ENCODE results near the gene SPAG9. TPM values are rescaled to one million over a fixed set of nuclear protein-coding genes. Genes with fewer than 3 reads are reported as not detected.

Gene SPAG9
- 124 TPM in 2 replicates for total RNA-seq

GRCh38 chr17:51120739-51121619 lies at the start of gene SPAG9:
SPAG9 (minus strand) TSS chr17:51120868; CDS start chr17:51120656, 212 bp downstream.

GRCh38 chr17:51166198-51166986 lies 45.7 kb upstream of the SPAG9 start, which contains the start of gene NME2:
NME2 (plus strand) TSS chr17:51166411; CDS start chr17:51166831, 420 bp downstream.

GRCh38 chr17:51153210-51154072 lies 32.8 kb upstream of the SPAG9 start, which contains the start of gene NME1:
NME1 (plus strand) TSS chr17:51153559; CDS start chr17:51155655, 2,096 bp downstream.

Other genes starting within 250 kb of the SPAG9 start
- gene NME1, start 32.7 kb upstream of the SPAG9 start, total RNA-seq: 66.2 and 82.3 TPM in 2 replicates
- 576 and 680 TPM in 2 replicates for gene NME2, start 45.5 kb upstream of the SPAG9 start, total RNA-seq
- 13.0 and 21.1 TPM in 2 replicates for gene MBTD1, start 139.2 kb upstream of the SPAG9 start, total RNA-seq
- 30.7 and 39.8 TPM in 2 replicates for gene UTP18, start 139.7 kb upstream of the SPAG9 start, total RNA-seq

Measured in dermis lymphatic vessel endothelial cell (primary cell).